Hematopoietic multipotent progenitor cell (in vitro differentiated cells): ENCODE results near the gene TUNAR. TPM values are rescaled to one million over a fixed set of nuclear protein-coding genes. Genes with fewer than 3 reads are reported as not detected.
"Not testable (repeated sequence)": the region's sequence is repeated elsewhere in the genome, so short reads cannot be mapped to it uniquely, and the experiment has no call there.

ENCODE experiments used
- DNase-seq, 3 donors: peaks; one replicate each; pipeline ENCODE4 v3.0.0-alpha.2; 2011 to 2015; ENCODE audit warnings: low read depth in 2 of 3, low spot score in 2 of 3
- total RNA-seq: library from RNA; depleted of rRNA; stranded (reverse); fragments of >200 nt; gene quantifications from one replicate; pipeline ENCODE4 v1.2.3, GENCODE V29; 2012

The TUNAR gene
- total RNA-seq, 1 donor = not detected

DNA sequence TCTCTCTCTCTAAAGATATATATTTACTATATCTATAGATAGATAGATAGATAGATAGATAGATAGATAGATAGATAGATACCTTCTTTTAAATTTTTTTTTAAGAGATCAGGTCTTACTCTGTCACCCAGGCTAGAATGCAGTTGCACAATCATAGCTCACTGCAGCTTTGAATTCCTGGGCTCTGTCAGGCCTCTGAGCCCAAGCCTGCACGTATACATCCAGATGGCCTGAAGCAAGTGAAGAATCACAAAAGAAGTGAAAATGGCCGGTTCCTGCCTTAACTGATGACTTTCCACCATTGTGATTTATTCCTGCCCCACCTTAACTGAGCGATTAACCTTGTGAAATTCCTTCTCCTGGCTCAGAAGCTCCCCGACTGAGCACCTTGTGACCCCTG lies 91.4 kb downstream of the TUNAR start:
- DNase-seq = not testable (repeated sequence)

Other genes with a start within 250 kb of the TUNAR start
- not detected for gene TCL1B, start 190.4 kb upstream of the TUNAR start, total RNA-seq
- gene TCL1A, start 162.7 kb upstream of the TUNAR start, total RNA-seq = 8.3 TPM
- under 0.01 TPM for gene C14orf132, start 162.5 kb downstream of the TUNAR start, total RNA-seq